Erythroblast (primary cell): ENCODE results near the gene ARHGEF7.

Source experiments
- GATA1 ChIP-seq: IDR thresholded peaks from 2 replicates; pipeline ENCODE4 v1.6.1; 2011; ENCODE audit warnings: low read depth, mild to moderate bottlenecking, control low read depth, low read length, moderate library complexity
- POLR2A ChIP-seq: IDR thresholded peaks from 2 replicates; pipeline ENCODE4 v1.6.1; 2011; ENCODE audit warnings: mild to moderate bottlenecking, low read length

- no peak for TF ChIP-seq POLR2A
- no peak for TF ChIP-seq GATA1
Observed at GRCh38 chr13:111118898-111119607, 3.9 kb downstream of the ARHGEF7 start.
